ENCODE results near the gene KIAA1671. TPM values are rescaled to one million over a fixed set of nuclear protein-coding genes. Genes with fewer than 3 reads are reported as not detected.

The KIAA1671 gene
- total and polyA plus RNA-seq, 2 donors (not counting 1 experiment from before 2014, with no cell fraction given) = 0.01 to 0.02 TPM

- Histone ChIP-seq H3K36me3 (replicated peaks in 1 of 2; ENCODE audit: control extremely low read depth in 1 of 2, control insufficient read depth in 1 of 2, extremely low read depth in 1 of 2, insufficient read depth in 2 of 2, low read length in 1 of 2) (no peaks in the 10 kb centered on the region), H3K4me1 (ENCODE audit: control insufficient read depth in 2 of 2, insufficient read depth in 2 of 2, low read length in 2 of 2) (no peaks in the 10 kb centered on the region), H3K9me3 (ENCODE audit: control extremely low read depth in 1 of 3, control insufficient read depth in 2 of 3, insufficient read depth in 1 of 3, low read length in 2 of 3) (no peaks in the 10 kb centered on the region), H2AFZ (ENCODE audit: insufficient read depth, low read depth, low read length, poor library complexity, severe bottlenecking) (no peak overlapping the region), H3K4me3 (ENCODE audit: control extremely low read depth in 1 of 5, extremely low read depth in 1 of 5, insufficient read depth in 1 of 5, low read depth in 2 of 5, low read length in 4 of 5) (no peak overlapping the region), H3K79me2 (ENCODE audit: control insufficient read depth, insufficient read depth, low read length) (no peaks in the 10 kb centered on the region), H3K27me3 (replicated peaks in 1 of 4; ENCODE audit: control extremely low read depth in 1 of 4, control insufficient read depth in 3 of 4, insufficient read depth in 4 of 4, low read length in 3 of 4) (no peaks in the 10 kb centered on the region), H3K9ac (ENCODE audit: low read length) (no peak overlapping the region), H4K20me1 (ENCODE audit: control insufficient read depth, insufficient read depth, low read length, poor library complexity, severe bottlenecking) (no peaks in the 10 kb centered on the region), H3K4me2 (replicated peaks; ENCODE audit: low read depth, low read length, poor library complexity, severe bottlenecking) (no peak overlapping the region), H3K27ac (ENCODE audit: low read length in 2 of 2) (no peak overlapping the region)
- no peak overlapping the region for H3K27ac Mint-ChIP-seq
- 93% methylated on average over 8 of the region's 10 CpGs for WGBS (ENCODE audit: insufficient coverage)
- no peaks in the 10 kb centered on the region for H3K9me3 Mint-ChIP-seq (ENCODE audit: insufficient read depth)
- TF ChIP-seq EZH2 (IDR thresholded peaks at IDR 0.05; ENCODE audit: borderline replicate concordance, insufficient read depth, low read depth, low read length, poor library complexity, severe bottlenecking) (no peak), CTCF (IDR thresholded peaks at IDR 0.05) (no peak)
- ChIA-PET CTCF (no interaction called here), POLR2A (no interaction called here)
- ATAC-seq (ENCODE audit: low read depth) = no peak
- H3K4me3 Mint-ChIP-seq = no peak overlapping the region
- no peaks in the 10 kb centered on the region for H3K4me1 Mint-ChIP-seq
- intact Hi-C loops (cut with micrococcal nuclease) = no loop called here
- no peaks in the 10 kb centered on the region for H3K27me3 Mint-ChIP-seq
- DNase-seq = no peak
Measured at GRCh38 chr22:25159028-25159427, 206.5 kb downstream of the KIAA1671 start.

- Histone ChIP-seq H2AFZ (ENCODE audit: insufficient read depth, low read depth, low read length, poor library complexity, severe bottlenecking) (no peak overlapping the region), H3K4me1 (ENCODE audit: control insufficient read depth in 2 of 2, insufficient read depth in 2 of 2, low read length in 2 of 2) (no peaks in the 10 kb centered on the region), H3K36me3 (replicated peaks in 1 of 2; ENCODE audit: control extremely low read depth in 1 of 2, control insufficient read depth in 1 of 2, extremely low read depth in 1 of 2, insufficient read depth in 2 of 2, low read length in 1 of 2) (no peaks in the 10 kb centered on the region), H3K27me3 (replicated peaks in 1 of 4; ENCODE audit: control extremely low read depth in 1 of 4, control insufficient read depth in 3 of 4, insufficient read depth in 4 of 4, low read length in 3 of 4) (no peaks in the 10 kb centered on the region), H3K9me3 (ENCODE audit: control extremely low read depth in 1 of 3, control insufficient read depth in 2 of 3, insufficient read depth in 1 of 3, low read length in 2 of 3) (no peaks in the 10 kb centered on the region), H4K20me1 (ENCODE audit: control insufficient read depth, insufficient read depth, low read length, poor library complexity, severe bottlenecking) (no peaks in the 10 kb centered on the region), H3K9ac (ENCODE audit: low read length) (no peak overlapping the region), H3K4me3 (ENCODE audit: control extremely low read depth in 1 of 5, extremely low read depth in 1 of 5, insufficient read depth in 1 of 5, low read depth in 2 of 5, low read length in 4 of 5) (no peak overlapping the region), H3K27ac (ENCODE audit: low read length in 2 of 2) (no peak overlapping the region), H3K4me2 (replicated peaks; ENCODE audit: low read depth, low read length, poor library complexity, severe bottlenecking) (no peak overlapping the region), H3K79me2 (ENCODE audit: control insufficient read depth, insufficient read depth, low read length) (no peaks in the 10 kb centered on the region)
- Mint-ChIP-seq H3K4me3 (no peak overlapping the region), H3K27me3 (peaks cover 3% of the 10 kb centered on the region), H3K9me3 (ENCODE audit: insufficient read depth) (no peaks in the 10 kb centered on the region), H3K4me1 (no peaks in the 10 kb centered on the region), H3K27ac (no peak overlapping the region)
- ChIA-PET POLR2A (no interaction called here), CTCF (no interaction called here)
- no peak for TF ChIP-seq EZH2 (IDR thresholded peaks at IDR 0.05; ENCODE audit: borderline replicate concordance, insufficient read depth, low read depth, low read length, poor library complexity, severe bottlenecking)
- TF ChIP-seq CTCF (IDR thresholded peaks at IDR 0.05) = no peak
- ATAC-seq (ENCODE audit: low read depth) = no peak
- no peak for DNase-seq
- intact Hi-C loops (cut with micrococcal nuclease) = no loop called here
- 94% methylated on average over 10 of the region's 11 CpGs for WGBS (ENCODE audit: insufficient coverage)
Measured at GRCh38 chr22:25160120-25160996, 207.8 kb downstream of the KIAA1671 start.
